ENCODE data around the gene ATP13A4. TPM values are rescaled to one million over a fixed set of nuclear protein-coding genes. Genes with fewer than 3 reads are reported as not detected.

Gene ATP13A4
- total RNA-seq, 4 donors from 2014 or later: 0.56 TPM; not detected in 3

- TF ChIP-seq CTCF (IDR thresholded peaks at IDR 0.05 in 4 of 5, conservative IDR thresholded peaks at IDR 0.05 in 1 of 5): no peak
- no peak for TF ChIP-seq POLR2A (IDR thresholded peaks at IDR 0.05)
- DNase-seq: no peak
- ATAC-seq: no peak
- Histone ChIP-seq H3K27ac (no peak overlapping the region), H3K9me3 (no peaks in the 10 kb centered on the region), H3K4me1 (no peaks in the 10 kb centered on the region), H3K4me3 (no peak overlapping the region), H3K36me3 (no peaks in the 10 kb centered on the region), H3K27me3 (no peaks in the 10 kb centered on the region)
- in situ Hi-C loops (cut with MboI; ENCODE audit: low sequenced_read_pairs in 4 of 4) (no loop called here), intact Hi-C loops (cut with DNase I; ENCODE audit: low total_unique reads) (no loop called here)
Measured at GRCh38 chr3:193452338-193452737, 102.4 kb downstream of the ATP13A4 start.

GRCh38 chr3:193451902-193452301, 102.8 kb downstream of the ATP13A4 start:
- in situ Hi-C loops (cut with MboI; ENCODE audit: low sequenced_read_pairs in 4 of 4): no loop called here
- intact Hi-C loops (cut with DNase I; ENCODE audit: low total_unique reads): no loop called here
- Histone ChIP-seq H3K4me3 (no peak overlapping the region), H3K27me3 (no peaks in the 10 kb centered on the region), H3K27ac (no peak overlapping the region), H3K36me3 (no peaks in the 10 kb centered on the region), H3K9me3 (no peaks in the 10 kb centered on the region), H3K4me1 (no peaks in the 10 kb centered on the region)
- DNase-seq: no peak
- no peak for ATAC-seq
- TF ChIP-seq CTCF (IDR thresholded peaks at IDR 0.05 in 4 of 5, conservative IDR thresholded peaks at IDR 0.05 in 1 of 5) (no peak), POLR2A (IDR thresholded peaks at IDR 0.05) (no peak)

- intact Hi-C loops (cut with DNase I; ENCODE audit: low total_unique reads): no loop called here
- TF ChIP-seq POLR2A (IDR thresholded peaks at IDR 0.05) (no peak), CTCF (IDR thresholded peaks at IDR 0.05 in 4 of 5, conservative IDR thresholded peaks at IDR 0.05 in 1 of 5) (no peak)
- H3K27ac ChIP-seq: no peak overlapping the region
- in situ Hi-C loops (cut with MboI; ENCODE audit: low sequenced_read_pairs in 4 of 4): no loop called here
- no peaks in the 10 kb centered on the region for H3K9me3 ChIP-seq
- H3K27me3 ChIP-seq: no peaks in the 10 kb centered on the region
- no peak overlapping the region for H3K4me3 ChIP-seq
- ATAC-seq (no peak), DNase-seq (no peak)
- H3K36me3 ChIP-seq: no peaks in the 10 kb centered on the region
- H3K4me1 ChIP-seq: no peaks in the 10 kb centered on the region
Measured at GRCh38 chr3:193446965-193447602, 107.6 kb downstream of the ATP13A4 start.

GRCh38 chr3:193439423-193439822, 115.3 kb downstream of the ATP13A4 start:
- in situ Hi-C loops (cut with MboI; ENCODE audit: low sequenced_read_pairs in 4 of 4): no loop called here
- no peak for DNase-seq
- H3K9me3 ChIP-seq: no peaks in the 10 kb centered on the region
- TF ChIP-seq CTCF (IDR thresholded peaks at IDR 0.05 in 4 of 5, conservative IDR thresholded peaks at IDR 0.05 in 1 of 5) (no peak), POLR2A (IDR thresholded peaks at IDR 0.05) (no peak)
- H3K27ac ChIP-seq: no peak overlapping the region
- H3K4me1 ChIP-seq: no peaks in the 10 kb centered on the region
- intact Hi-C loops (cut with DNase I; ENCODE audit: low total_unique reads): no loop called here
- no peak for ATAC-seq
- no peak overlapping the region for H3K4me3 ChIP-seq
- no peaks in the 10 kb centered on the region for H3K27me3 ChIP-seq
- H3K36me3 ChIP-seq: no peaks in the 10 kb centered on the region

All from gastrocnemius medialis (tissue), 4 donors.